Neural progenitor cell (in vitro differentiated cells): Measurements from ENCODE around the gene OR5J2. TPM values are rescaled to one million over a fixed set of nuclear protein-coding genes. Genes with fewer than 3 reads are reported as not detected.
"Not testable (repeated sequence)": the region's sequence is repeated elsewhere in the genome, so short reads cannot be mapped to it uniquely, and the experiment has no call there.

ENCODE experiments used
- DNase-seq: peaks from one replicate; pipeline ENCODE4 v3.0.0-alpha.2; 2016; ENCODE audit warnings: low spot score
- H2AFZ ChIP-seq: fragments of 200-600 bp; sonication (generic); replicated peaks from 2 replicates; pipeline ENCODE4 v1.6.1; 2016; ENCODE audit warnings: antibody characterized with exemption
- H3F3A ChIP-seq: fragments of 200-600 bp; sonication (generic); 2 replicates; pipeline ENCODE4 v1.6.1; 2016; ENCODE audit warnings: antibody characterized with exemption, low read depth
- H3K27ac ChIP-seq: fragments of 200-600 bp; sonication (generic); 2 replicates; pipeline ENCODE4 v1.5.1; 2016; ENCODE audit warnings: mild to moderate bottlenecking
- H3K27me3 ChIP-seq: fragments of 200-600 bp; sonication (generic); 2 replicates; pipeline ENCODE4 v1.6.1; 2016; ENCODE audit warnings: mild to moderate bottlenecking, moderate library complexity
- H3K36me3 ChIP-seq: fragments of 200-600 bp; sonication (generic); 2 replicates; pipeline ENCODE4 v1.5.1; 2016
- H3K4me1 ChIP-seq: fragments of 200-600 bp; sonication (generic); 2 replicates; pipeline ENCODE4 v1.6.1; 2016; ENCODE audit warnings: mixed run types
- H3K4me2 ChIP-seq: fragments of 200-600 bp; sonication (generic); 2 replicates; pipeline ENCODE4 v1.6.1; 2016
- H3K4me3 ChIP-seq: fragments of 200-600 bp; sonication (generic); 2 replicates; pipeline ENCODE4 v1.5.1; 2016
- H3K79me2 ChIP-seq: fragments of 200-600 bp; sonication (generic); 2 replicates; pipeline ENCODE4 v1.6.1; 2016; ENCODE audit warnings: low read depth
- H3K9ac ChIP-seq: fragments of 200-600 bp; sonication (generic); 2 replicates; pipeline ENCODE4 v1.6.1; 2016
- H3K9me3 ChIP-seq: fragments of 200-600 bp; sonication (generic); 2 replicates; pipeline ENCODE4 v1.5.1; 2016; ENCODE audit warnings: low read depth
- H4K20me1 ChIP-seq: fragments of 200-600 bp; sonication (generic); 2 replicates; pipeline ENCODE4 v1.6.1; 2016; ENCODE audit warnings: low read depth
- H3K27ac Mint-ChIP-seq: 3 replicates; pipeline ENCODE4 v1.8.0; 2021; ENCODE audit warnings: mixed read lengths
- H3K27me3 Mint-ChIP-seq: 2 replicates; pipeline ENCODE4 v1.8.0; 2022; ENCODE audit warnings: low read depth, mild to moderate bottlenecking, inconsistent platforms, moderate library complexity, mixed read lengths; ENCODE audit not compliant: insufficient read depth
- H3K36me3 Mint-ChIP-seq: 3 replicates; pipeline ENCODE4 v1.8.0; 2021; ENCODE audit warnings: mixed read lengths
- H3K4me1 Mint-ChIP-seq: 3 replicates; pipeline ENCODE4 v1.8.0; 2021; ENCODE audit warnings: mixed read lengths
- H3K4me3 Mint-ChIP-seq: 3 replicates; pipeline ENCODE4 v1.8.0; 2021; ENCODE audit warnings: mild to moderate bottlenecking, moderate library complexity, mixed read lengths
- H3K9me3 Mint-ChIP-seq: 3 replicates; pipeline ENCODE4 v1.8.0; 2020; ENCODE audit warnings: mixed read lengths
- CTCF ChIP-seq: fragments of 200-600 bp; sonication (generic); IDR thresholded peaks from 2 replicates; pipeline ENCODE4 v1.5.1; 2017; ENCODE audit warnings: antibody characterized with exemption, mild to moderate bottlenecking
- EZH2 ChIP-seq: fragments of 200-600 bp; sonication (generic); IDR thresholded peaks from 2 replicates; pipeline ENCODE4 v1.6.1; 2017; ENCODE audit warnings: antibody characterized with exemption, mild to moderate bottlenecking, moderate library complexity
- EZH2phosphoT487 ChIP-seq: fragments of 200-600 bp; sonication (generic); IDR thresholded peaks from 2 replicates; pipeline ENCODE4 v1.6.1; 2017; ENCODE audit warnings: antibody characterized with exemption
- total RNA-seq: library from RNA; depleted of rRNA; stranded (reverse); fragments of >200 nt; gene quantifications from 2 replicates; pipeline ENCODE4 v1.2.3, GENCODE V29; 2015; ENCODE audit warnings: low replicate concordance

OR5J2 gene
- total RNA-seq, 1 donor from 2014 or later = not detected

- Histone ChIP-seq H3F3A (no peaks in the 10 kb centered on the region), H3K4me2 (no peak overlapping the region), H4K20me1 (no peaks in the 10 kb centered on the region), H3K4me1 (no peaks in the 10 kb centered on the region), H3K27me3 (no peaks in the 10 kb centered on the region), H3K79me2 (no peaks in the 10 kb centered on the region), H3K36me3 (no peaks in the 10 kb centered on the region), H2AFZ (no peak overlapping the region), H3K9me3 (no peaks in the 10 kb centered on the region), H3K9ac (no peak overlapping the region), H3K4me3 (no peak overlapping the region), H3K27ac (no peak overlapping the region)
- no peaks in the 10 kb centered on the region for H3K27me3 Mint-ChIP-seq
- no peak overlapping the region for H3K27ac Mint-ChIP-seq
- DNase-seq = no peak
- no peaks in the 10 kb centered on the region for H3K4me1 Mint-ChIP-seq
- no peaks in the 10 kb centered on the region for H3K36me3 Mint-ChIP-seq
- H3K9me3 Mint-ChIP-seq = no peaks in the 10 kb centered on the region
- TF ChIP-seq EZH2phosphoT487 = no peak
- no peak for TF ChIP-seq EZH2
- no peak for TF ChIP-seq CTCF
- H3K4me3 Mint-ChIP-seq = no peak overlapping the region
Observed at GRCh38 chr11:56196705-56197104, 20.3 kb downstream of the OR5J2 start.

- no peaks in the 10 kb centered on the region for H3K9me3 Mint-ChIP-seq
Observed at GRCh38 chr11:56197367-56197766, 20.9 kb downstream of the OR5J2 start.

GRCh38 chr11:56207790-56208189 lies 31.4 kb downstream of the OR5J2 start:
- H3K36me3 ChIP-seq = no peaks in the 10 kb centered on the region
- no peaks in the 10 kb centered on the region for H3K36me3 Mint-ChIP-seq

More at GRCh38 chr11:56197367-56197766, 20.9 kb downstream of the OR5J2 start:
- H3K27ac ChIP-seq = no peak overlapping the region
- H3K9me3 ChIP-seq = no peaks in the 10 kb centered on the region
- no peaks in the 10 kb centered on the region for H3K36me3 Mint-ChIP-seq
- no peak for DNase-seq
- H3K4me3 Mint-ChIP-seq = no peak overlapping the region
- H3K27me3 Mint-ChIP-seq = no peaks in the 10 kb centered on the region
- H3K79me2 ChIP-seq = no peaks in the 10 kb centered on the region
- H3K36me3 ChIP-seq = no peaks in the 10 kb centered on the region
- H3K4me1 ChIP-seq = no peaks in the 10 kb centered on the region
- H2AFZ ChIP-seq = no peak overlapping the region
- no peak overlapping the region for H3K9ac ChIP-seq
- no peaks in the 10 kb centered on the region for H3K27me3 ChIP-seq
- no peaks in the 10 kb centered on the region for H4K20me1 ChIP-seq
- no peak overlapping the region for H3K27ac Mint-ChIP-seq
- H3K4me2 ChIP-seq = no peak overlapping the region
- TF ChIP-seq CTCF (no peak), EZH2 (no peak), EZH2phosphoT487 (no peak)
- H3K4me3 ChIP-seq = no peak overlapping the region
- no peaks in the 10 kb centered on the region for H3F3A ChIP-seq
- no peaks in the 10 kb centered on the region for H3K4me1 Mint-ChIP-seq

GRCh38 chr11:56214537-56214936 lies 38.1 kb downstream of the OR5J2 start:
- Histone ChIP-seq H3K9me3 (peaks cover 5% of the 10 kb centered on the region), H3K27me3 (no peaks in the 10 kb centered on the region), H3K4me1 (no peaks in the 10 kb centered on the region), H3K79me2 (no peaks in the 10 kb centered on the region), H3K4me2 (no peak overlapping the region), H3K4me3 (no peak overlapping the region), H3K36me3 (no peaks in the 10 kb centered on the region), H2AFZ (no peak overlapping the region), H3K27ac (no peak overlapping the region), H3K9ac (no peak overlapping the region), H4K20me1 (no peaks in the 10 kb centered on the region), H3F3A (no peaks in the 10 kb centered on the region)
- no peak for DNase-seq
- peaks cover 2% of the 10 kb centered on the region for H3K27me3 Mint-ChIP-seq
- H3K27ac Mint-ChIP-seq = no peak overlapping the region
- peaks cover 13% of the 10 kb centered on the region for H3K9me3 Mint-ChIP-seq
- H3K36me3 Mint-ChIP-seq = no peaks in the 10 kb centered on the region
- TF ChIP-seq CTCF = no peak
- no peak for TF ChIP-seq EZH2phosphoT487
- TF ChIP-seq EZH2 = no peak
- H3K4me1 Mint-ChIP-seq = no peaks in the 10 kb centered on the region
- no peak overlapping the region for H3K4me3 Mint-ChIP-seq

More at GRCh38 chr11:56207790-56208189, 31.4 kb downstream of the OR5J2 start:
- no peaks in the 10 kb centered on the region for H3F3A ChIP-seq
- H3K4me3 ChIP-seq = no peak overlapping the region
- no peaks in the 10 kb centered on the region for H3K27me3 Mint-ChIP-seq
- no peaks in the 10 kb centered on the region for H3K79me2 ChIP-seq
- H3K9ac ChIP-seq = no peak overlapping the region
- no peaks in the 10 kb centered on the region for H4K20me1 ChIP-seq
- H3K9me3 ChIP-seq = no peaks in the 10 kb centered on the region
- no peak overlapping the region for H3K4me3 Mint-ChIP-seq
- no peak overlapping the region for H3K27ac ChIP-seq
- H3K4me2 ChIP-seq = no peak overlapping the region
- no peaks in the 10 kb centered on the region for H3K4me1 Mint-ChIP-seq
- DNase-seq = no peak
- TF ChIP-seq EZH2phosphoT487 = no peak
- TF ChIP-seq EZH2 = no peak
- H3K27me3 ChIP-seq = no peaks in the 10 kb centered on the region
- no peak overlapping the region for H2AFZ ChIP-seq
- no peak overlapping the region for H3K27ac Mint-ChIP-seq
- H3K4me1 ChIP-seq = no peaks in the 10 kb centered on the region
- H3K9me3 Mint-ChIP-seq = no peaks in the 10 kb centered on the region

GRCh38 chr11:56219735-56220134 lies 43.3 kb downstream of the OR5J2 start:
- H3K9me3 ChIP-seq, H3K9ac ChIP-seq, H3K79me2 ChIP-seq, H3K4me3 Mint-ChIP-seq, H3K4me1 ChIP-seq, H3K27me3 ChIP-seq, H3K4me1 Mint-ChIP-seq, H3K4me2 ChIP-seq, H3K4me3 ChIP-seq, H4K20me1 ChIP-seq, H3K27ac Mint-ChIP-seq, H3K27ac ChIP-seq, H3K27me3 Mint-ChIP-seq, H3K36me3 Mint-ChIP-seq, H3F3A ChIP-seq, H3K36me3 ChIP-seq: not testable (repeated sequence)
- DNase-seq = peak; percentile 11
- peaks cover 16% of the 10 kb centered on the region for H3K9me3 Mint-ChIP-seq
- peak overlapping the region; percentile 26 for H2AFZ ChIP-seq
